ENCODE data around the gene CCDC15. TPM values are rescaled to one million over a fixed set of nuclear protein-coding genes. Genes with fewer than 3 reads are reported as not detected.

Gene CCDC15
- total RNA-seq, 1 experiment from 2014 or later = 2.7 TPM

GRCh38 chr11:124934862-124935547 is 19.0 kb upstream of the CCDC15 start:
- DNase-seq (ENCODE audit: low read depth in 1 of 2, low spot score in 2 of 2) = no peak
- no peak overlapping the region for H3K27ac ChIP-seq

DNA sequence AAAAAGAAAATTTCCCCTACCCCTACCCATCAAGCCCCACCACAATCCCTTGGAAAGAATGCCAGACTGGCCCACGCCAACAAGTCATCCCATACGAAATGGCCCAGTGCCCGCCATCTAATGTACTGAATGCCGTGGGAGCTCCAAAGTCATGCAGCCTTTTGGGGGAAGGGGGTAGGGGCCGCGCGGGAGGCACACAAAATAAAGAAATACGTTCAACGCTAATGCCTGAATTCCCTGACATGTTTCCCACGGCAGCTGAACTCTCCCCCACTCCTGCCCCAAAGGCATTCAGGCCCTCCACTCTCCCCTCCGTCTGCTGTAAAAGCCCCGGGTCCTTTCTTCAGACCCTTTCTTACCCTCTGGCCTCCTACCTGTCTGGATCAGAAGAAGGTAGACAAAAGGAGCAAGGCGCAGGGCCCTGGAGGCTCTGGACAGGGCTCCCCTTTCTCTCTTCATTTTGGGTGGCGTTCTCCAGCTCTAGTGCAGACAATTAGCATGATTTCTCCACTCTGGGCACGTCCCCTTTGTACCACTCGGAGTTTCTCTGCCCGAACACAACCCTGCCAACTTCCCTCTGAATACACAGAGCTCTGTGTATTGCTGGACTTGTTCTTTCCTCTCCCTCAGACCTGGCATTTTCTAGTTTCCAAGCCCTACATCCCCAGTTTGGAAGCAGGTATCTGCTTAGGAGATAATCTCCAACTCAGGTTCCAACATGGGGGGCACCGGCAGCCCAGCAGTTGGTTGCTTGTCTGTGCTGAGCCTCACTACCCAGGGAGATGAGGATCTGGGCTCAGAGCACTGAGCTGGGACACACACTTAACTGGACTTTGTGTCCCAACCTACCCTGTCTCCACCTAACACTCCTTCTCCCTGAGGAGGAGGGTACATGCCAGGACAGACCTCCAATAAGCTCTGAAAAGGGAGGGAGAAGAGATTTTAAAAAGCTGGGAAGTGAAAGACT is 18.2 kb upstream of the CCDC15 start, which contains the start of gene HEPACAM:
Gene HEPACAM, minus strand, starts transcription at position 500 of the 967 bp plus-strand sequence. Its CDS starts 41 bp downstream, at position 459.
- Histone ChIP-seq H3K4me1 (replicated peaks) (no peaks in the 10 kb centered on the region), H3K9me3 (replicated peaks) (no peaks in the 10 kb centered on the region), H3K27ac (no peak within 1 kb of the TSS), H3K27me3 (replicated peaks) (no peaks in the 10 kb centered on the region), H3K36me3 (no peaks in the 10 kb centered on the region), H3K4me3 (no peak within 1 kb of the TSS)
- DNase-seq (ENCODE audit: low read depth in 1 of 2, low spot score in 2 of 2) = no peak

More at GRCh38 chr11:124934862-124935547, 19.0 kb upstream of the CCDC15 start:
- Histone ChIP-seq H3K4me1 (replicated peaks) (no peaks in the 10 kb centered on the region), H3K4me3 (no peak overlapping the region), H3K27me3 (replicated peaks) (no peaks in the 10 kb centered on the region), H3K36me3 (no peaks in the 10 kb centered on the region), H3K9me3 (replicated peaks) (no peaks in the 10 kb centered on the region)

GRCh38 chr11:124937336-124937935 is 16.6 kb upstream of the CCDC15 start:
- Histone ChIP-seq H3K36me3 (no peaks in the 10 kb centered on the region), H3K9me3 (replicated peaks) (no peaks in the 10 kb centered on the region), H3K27ac (no peak overlapping the region), H3K27me3 (replicated peaks) (no peaks in the 10 kb centered on the region), H3K4me1 (replicated peaks) (no peaks in the 10 kb centered on the region), H3K4me3 (no peak overlapping the region)
- DNase-seq (ENCODE audit: low read depth in 1 of 2, low spot score in 2 of 2) = no peak

GRCh38 chr11:124938206-124938765 is 15.7 kb upstream of the CCDC15 start:
- no peak for DNase-seq (ENCODE audit: low read depth in 1 of 2, low spot score in 2 of 2)
- Histone ChIP-seq H3K4me1 (replicated peaks) (no peaks in the 10 kb centered on the region), H3K36me3 (no peaks in the 10 kb centered on the region), H3K27ac (no peak overlapping the region), H3K27me3 (replicated peaks) (no peaks in the 10 kb centered on the region), H3K4me3 (no peak overlapping the region), H3K9me3 (replicated peaks) (no peaks in the 10 kb centered on the region)

DNA sequence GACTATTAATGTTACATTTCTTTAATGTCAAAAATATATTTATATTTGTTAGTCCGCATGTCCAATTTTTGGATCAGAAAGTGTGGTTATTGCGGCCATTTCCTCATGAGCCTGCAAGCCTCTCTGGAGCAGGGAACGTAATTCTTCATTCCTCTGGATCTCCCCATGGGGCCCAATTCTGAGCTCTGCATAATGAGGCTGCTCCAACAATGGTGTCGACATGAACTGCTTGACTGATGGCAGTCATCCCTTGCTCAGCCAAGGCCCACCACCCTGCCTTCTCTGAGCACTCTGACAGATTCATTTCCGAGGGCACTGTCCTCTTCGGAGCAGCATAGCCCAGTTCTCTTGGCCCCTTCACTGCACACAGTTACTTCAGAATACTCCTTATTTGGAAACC is 15.0 kb upstream of the CCDC15 start:
- Histone ChIP-seq H3K27ac (no peak overlapping the region), H3K27me3 (replicated peaks) (no peaks in the 10 kb centered on the region), H3K9me3 (replicated peaks) (no peaks in the 10 kb centered on the region), H3K4me1 (replicated peaks) (no peaks in the 10 kb centered on the region), H3K4me3 (no peak overlapping the region), H3K36me3 (no peaks in the 10 kb centered on the region)
- no peak for DNase-seq (ENCODE audit: low read depth in 1 of 2, low spot score in 2 of 2)

- no peaks in the 10 kb centered on the region for H3K9me3 ChIP-seq (replicated peaks)
- H3K27ac ChIP-seq = no peak overlapping the region
- no peaks in the 10 kb centered on the region for H3K36me3 ChIP-seq
- no peaks in the 10 kb centered on the region for H3K27me3 ChIP-seq (replicated peaks)
- DNase-seq (ENCODE audit: low read depth in 1 of 2, low spot score in 2 of 2) = no peak
- H3K4me1 ChIP-seq (replicated peaks) = no peaks in the 10 kb centered on the region
- H3K4me3 ChIP-seq = no peak overlapping the region
Observed at GRCh38 chr11:124941703-124942102, 12.3 kb upstream of the CCDC15 start.

GRCh38 chr11:124942466-124943253 is 11.3 kb upstream of the CCDC15 start:
- Histone ChIP-seq H3K9me3 (replicated peaks) (no peaks in the 10 kb centered on the region), H3K27me3 (replicated peaks) (no peaks in the 10 kb centered on the region), H3K4me3 (no peak overlapping the region), H3K27ac (no peak overlapping the region), H3K4me1 (replicated peaks) (no peaks in the 10 kb centered on the region), H3K36me3 (no peaks in the 10 kb centered on the region)
- no peak for DNase-seq (ENCODE audit: low read depth in 1 of 2, low spot score in 2 of 2)

GRCh38 chr11:124943254-124943616 is 10.8 kb upstream of the CCDC15 start:
- H3K4me1 ChIP-seq (replicated peaks) = no peaks in the 10 kb centered on the region
- no peak for DNase-seq (ENCODE audit: low read depth in 1 of 2, low spot score in 2 of 2)
- H3K4me3 ChIP-seq = no peak overlapping the region
- H3K9me3 ChIP-seq (replicated peaks) = no peaks in the 10 kb centered on the region
- H3K27ac ChIP-seq = no peak overlapping the region
- H3K27me3 ChIP-seq (replicated peaks) = no peaks in the 10 kb centered on the region
- no peaks in the 10 kb centered on the region for H3K36me3 ChIP-seq

DNA sequence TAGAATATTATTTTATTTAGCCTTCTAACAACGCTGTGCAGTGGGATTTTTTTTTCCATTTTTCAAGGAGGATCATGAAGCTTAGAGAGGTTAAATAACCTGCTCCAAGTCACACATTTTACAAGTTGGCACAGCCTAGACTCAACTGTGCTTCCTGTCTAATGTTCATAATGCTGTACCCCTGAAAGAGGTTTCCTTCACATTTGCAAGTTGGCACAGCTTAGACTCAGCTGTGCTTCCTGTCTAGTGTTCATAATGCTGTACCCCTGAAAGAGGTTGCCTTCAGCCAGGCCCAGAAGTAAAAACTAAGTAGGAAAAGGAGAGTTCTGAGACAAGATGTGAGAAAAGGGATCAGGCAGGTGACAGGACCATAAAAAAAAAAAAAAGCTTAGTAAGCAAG is 10.3 kb upstream of the CCDC15 start:
- no peak for DNase-seq (ENCODE audit: low read depth in 1 of 2, low spot score in 2 of 2)
- H3K36me3 ChIP-seq = no peaks in the 10 kb centered on the region

GRCh38 chr11:124944565-124944964 is 9.4 kb upstream of the CCDC15 start:
- H3K9me3 ChIP-seq (replicated peaks) = no peaks in the 10 kb centered on the region
- no peak overlapping the region for H3K27ac ChIP-seq
- no peaks in the 10 kb centered on the region for H3K36me3 ChIP-seq
- no peaks in the 10 kb centered on the region for H3K27me3 ChIP-seq (replicated peaks)
- no peak for DNase-seq (ENCODE audit: low read depth in 1 of 2, low spot score in 2 of 2)
- H3K4me1 ChIP-seq (replicated peaks) = no peaks in the 10 kb centered on the region
- H3K4me3 ChIP-seq = no peak overlapping the region

More for the DNA sequence above, 10.3 kb upstream of the CCDC15 start:
- no peaks in the 10 kb centered on the region for H3K27me3 ChIP-seq (replicated peaks)
- no peaks in the 10 kb centered on the region for H3K4me1 ChIP-seq (replicated peaks)
- H3K4me3 ChIP-seq = no peak overlapping the region
- H3K27ac ChIP-seq = no peak overlapping the region
- no peaks in the 10 kb centered on the region for H3K9me3 ChIP-seq (replicated peaks)

DNA sequence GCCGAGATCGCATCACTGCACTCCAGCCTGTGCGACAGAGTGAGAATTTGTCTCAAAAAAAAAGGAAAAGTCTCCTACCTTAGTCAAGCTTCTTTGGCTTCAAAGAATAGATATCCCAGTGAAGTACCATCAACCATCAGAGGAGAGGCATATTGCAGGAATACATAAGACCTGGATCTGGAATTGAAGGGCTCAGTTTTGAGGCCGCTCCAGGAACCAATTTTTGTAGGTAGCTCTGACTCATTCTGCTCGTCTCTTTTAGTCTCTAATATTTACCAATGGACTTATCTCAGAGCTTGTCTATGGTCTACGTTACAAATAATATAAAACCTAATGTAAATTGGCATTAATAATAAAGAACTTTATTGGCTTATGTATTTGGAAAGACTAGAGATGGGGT is 8.2 kb upstream of the CCDC15 start:
- DNase-seq (ENCODE audit: low read depth in 1 of 2, low spot score in 2 of 2) = no peak
- H3K27me3 ChIP-seq (replicated peaks) = no peaks in the 10 kb centered on the region
- no peaks in the 10 kb centered on the region for H3K9me3 ChIP-seq (replicated peaks)
- H3K4me1 ChIP-seq (replicated peaks) = no peaks in the 10 kb centered on the region
- no peaks in the 10 kb centered on the region for H3K36me3 ChIP-seq
- no peak overlapping the region for H3K4me3 ChIP-seq
- H3K27ac ChIP-seq = no peak overlapping the region

DNA sequence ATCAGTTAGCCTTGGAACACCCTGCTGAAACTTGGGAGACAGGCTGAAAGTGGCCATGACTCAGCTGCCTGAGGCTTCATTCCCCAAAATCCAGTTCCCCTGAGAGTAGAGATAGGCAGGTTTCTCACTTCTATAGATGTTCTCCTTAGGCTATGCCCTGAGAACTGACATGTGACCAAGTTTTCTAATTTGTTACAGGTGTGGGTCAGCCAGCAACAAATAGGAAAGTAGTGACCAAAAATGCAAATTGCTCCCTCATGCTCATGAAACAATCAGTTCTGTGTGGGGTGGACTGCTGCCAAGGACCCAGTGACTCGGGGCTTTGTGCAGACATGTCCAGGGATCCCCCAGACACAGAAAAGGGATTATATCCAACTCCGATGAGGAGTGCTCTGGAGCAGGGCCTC is 7.3 kb upstream of the CCDC15 start:
- H3K9me3 ChIP-seq (replicated peaks) = no peaks in the 10 kb centered on the region
- DNase-seq (ENCODE audit: low read depth in 1 of 2, low spot score in 2 of 2) = no peak
- H3K36me3 ChIP-seq = no peaks in the 10 kb centered on the region
- H3K27ac ChIP-seq = no peak overlapping the region
- H3K4me1 ChIP-seq (replicated peaks) = no peaks in the 10 kb centered on the region
- H3K27me3 ChIP-seq (replicated peaks) = no peaks in the 10 kb centered on the region
- no peak overlapping the region for H3K4me3 ChIP-seq
